Measurements from ENCODE around the gene MAG.

Gene MAG, protein sequence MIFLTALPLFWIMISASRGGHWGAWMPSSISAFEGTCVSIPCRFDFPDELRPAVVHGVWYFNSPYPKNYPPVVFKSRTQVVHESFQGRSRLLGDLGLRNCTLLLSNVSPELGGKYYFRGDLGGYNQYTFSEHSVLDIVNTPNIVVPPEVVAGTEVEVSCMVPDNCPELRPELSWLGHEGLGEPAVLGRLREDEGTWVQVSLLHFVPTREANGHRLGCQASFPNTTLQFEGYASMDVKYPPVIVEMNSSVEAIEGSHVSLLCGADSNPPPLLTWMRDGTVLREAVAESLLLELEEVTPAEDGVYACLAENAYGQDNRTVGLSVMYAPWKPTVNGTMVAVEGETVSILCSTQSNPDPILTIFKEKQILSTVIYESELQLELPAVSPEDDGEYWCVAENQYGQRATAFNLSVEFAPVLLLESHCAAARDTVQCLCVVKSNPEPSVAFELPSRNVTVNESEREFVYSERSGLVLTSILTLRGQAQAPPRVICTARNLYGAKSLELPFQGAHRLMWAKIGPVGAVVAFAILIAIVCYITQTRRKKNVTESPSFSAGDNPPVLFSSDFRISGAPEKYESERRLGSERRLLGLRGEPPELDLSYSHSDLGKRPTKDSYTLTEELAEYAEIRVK

DNA sequence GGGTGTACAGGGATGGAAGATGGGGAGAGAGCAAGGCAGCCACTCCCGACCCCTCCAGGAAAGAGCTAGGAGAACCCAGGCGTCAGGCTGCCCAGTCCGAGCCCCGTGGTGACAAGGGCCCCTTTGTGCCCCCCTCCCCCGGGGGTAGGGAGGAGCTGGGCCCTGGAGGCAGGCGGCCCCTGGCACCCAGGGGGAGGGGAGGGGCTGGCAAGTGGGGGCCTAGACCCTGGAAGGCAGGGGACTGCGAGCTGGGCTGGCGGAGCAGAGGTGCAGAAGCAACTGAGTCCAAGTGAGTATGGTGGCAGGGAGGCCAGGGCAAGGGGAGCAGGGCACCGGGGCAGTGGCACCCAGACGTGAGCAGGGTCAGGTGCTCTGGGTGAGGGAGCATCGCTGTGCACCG, at the start of gene MAG:
Gene MAG (plus strand): TSS at position 246 of the 400 bp plus-strand sequence. CDS start 3,248 bp downstream, outside the sequence.
- no peak for DNase-seq

DNA sequence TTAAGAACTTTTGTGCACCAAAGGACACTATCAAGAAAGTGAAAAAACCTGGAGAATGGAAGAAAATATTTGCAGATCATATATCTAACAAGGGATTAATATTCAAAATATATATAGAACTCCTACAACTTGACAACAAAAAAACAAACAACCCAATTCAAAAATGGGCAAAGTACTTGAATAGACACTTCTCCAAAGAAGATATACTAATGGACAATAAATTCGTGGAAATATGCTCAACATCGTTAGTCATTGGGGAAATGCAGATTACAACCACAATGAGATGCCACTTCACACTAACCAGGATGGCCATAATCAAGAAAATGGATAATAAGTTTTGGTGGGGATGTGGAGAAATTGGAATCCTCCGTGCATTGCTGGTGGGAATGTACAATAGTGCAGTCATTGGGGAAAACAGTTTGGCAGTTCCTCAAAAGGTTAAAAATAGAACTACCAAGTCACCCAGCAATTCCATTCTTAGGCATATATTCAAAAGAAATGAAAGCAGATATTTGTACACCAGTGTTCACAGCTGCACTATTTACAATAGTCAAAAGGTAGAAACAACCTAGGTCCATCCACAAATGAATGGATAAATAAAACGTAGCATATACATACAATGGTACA, 45.4 kb upstream of the MAG start:
- no peak for DNase-seq

DNA sequence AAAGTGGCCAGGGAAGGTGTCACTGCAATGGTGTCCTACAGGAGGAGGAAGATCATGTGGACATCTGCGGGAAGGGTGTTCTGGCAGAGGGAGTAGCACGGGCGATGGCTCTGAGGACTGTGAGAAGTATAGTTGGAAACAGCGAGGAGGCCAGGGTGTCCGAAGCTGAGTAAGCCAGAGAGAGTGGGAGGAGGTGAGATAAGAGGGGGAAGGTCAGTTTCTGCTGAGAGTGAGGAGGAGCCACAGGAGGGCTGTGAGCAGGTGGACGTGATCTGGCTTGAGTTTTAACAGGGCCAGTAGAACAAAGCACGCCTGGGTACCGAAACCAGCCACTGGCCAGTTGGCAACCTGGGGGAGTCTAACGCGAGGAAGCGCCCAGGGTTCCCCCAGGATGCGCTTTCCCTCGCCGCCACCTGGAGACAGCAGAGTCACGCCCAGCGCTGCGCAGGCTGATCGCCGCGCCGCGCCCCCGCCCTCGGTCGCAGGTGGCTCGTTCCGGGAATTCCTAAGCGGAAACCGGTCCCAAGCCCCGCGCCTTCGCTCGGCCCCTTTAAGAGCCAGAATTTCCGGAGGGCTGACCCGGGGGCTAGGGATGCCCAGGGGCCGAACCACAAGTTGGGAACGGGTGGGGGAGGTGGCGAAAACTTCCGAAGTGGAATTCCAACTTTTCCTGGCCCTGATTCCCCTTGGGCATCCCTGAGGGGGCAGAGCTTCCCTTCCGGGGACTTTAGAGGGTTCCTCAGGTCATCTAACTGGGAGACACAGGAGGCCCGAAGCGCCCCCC, 44.2 kb upstream of the MAG start:
- no peak for DNase-seq

DNA sequence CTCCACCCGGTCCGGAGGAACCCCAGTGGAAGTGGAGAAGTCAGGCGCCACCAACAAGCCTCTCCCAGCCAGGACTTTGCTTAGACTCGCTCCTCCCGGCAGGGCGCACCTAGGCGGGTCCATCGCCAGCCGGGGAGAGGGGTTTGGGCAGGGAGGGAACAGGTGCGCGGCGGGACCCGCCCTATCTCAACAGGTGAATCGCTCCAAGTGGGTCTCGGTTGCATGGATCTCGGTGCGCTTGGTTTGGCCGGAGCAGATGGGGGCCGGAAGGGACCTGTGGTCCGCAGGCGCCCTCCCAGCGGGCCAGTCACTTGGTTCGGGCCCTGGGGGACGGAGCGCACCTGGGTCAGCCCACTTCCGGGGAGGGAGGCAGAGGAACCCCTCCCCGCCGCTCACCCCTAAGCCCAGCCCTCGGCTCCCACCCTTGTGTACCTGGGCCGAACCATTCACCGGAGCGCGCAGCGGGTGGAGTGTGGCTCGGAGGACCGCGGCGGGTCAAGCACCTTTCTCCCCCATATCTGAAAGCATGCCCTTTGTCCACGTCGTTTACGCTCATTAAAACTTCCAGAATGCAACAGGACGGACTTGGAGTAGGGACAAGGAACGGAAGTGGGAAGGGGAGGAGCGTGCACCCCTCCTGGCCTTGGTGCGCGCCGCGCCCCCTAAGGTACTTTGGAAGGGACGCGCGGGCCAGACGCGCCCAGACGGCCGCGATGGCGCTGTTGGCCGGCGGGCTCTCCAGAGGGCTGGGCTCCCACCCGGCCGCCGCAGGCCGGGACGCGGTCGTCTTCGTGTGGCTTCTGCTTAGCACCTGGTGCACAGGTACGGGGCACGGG, 43.4 kb upstream of the MAG start, which contains the start of gene LSR:
Gene LSR (plus strand): TSS at position 693 of the 836 bp plus-strand sequence. CDS start 21 bp downstream, at position 714.
- no peak for DNase-seq

DNA sequence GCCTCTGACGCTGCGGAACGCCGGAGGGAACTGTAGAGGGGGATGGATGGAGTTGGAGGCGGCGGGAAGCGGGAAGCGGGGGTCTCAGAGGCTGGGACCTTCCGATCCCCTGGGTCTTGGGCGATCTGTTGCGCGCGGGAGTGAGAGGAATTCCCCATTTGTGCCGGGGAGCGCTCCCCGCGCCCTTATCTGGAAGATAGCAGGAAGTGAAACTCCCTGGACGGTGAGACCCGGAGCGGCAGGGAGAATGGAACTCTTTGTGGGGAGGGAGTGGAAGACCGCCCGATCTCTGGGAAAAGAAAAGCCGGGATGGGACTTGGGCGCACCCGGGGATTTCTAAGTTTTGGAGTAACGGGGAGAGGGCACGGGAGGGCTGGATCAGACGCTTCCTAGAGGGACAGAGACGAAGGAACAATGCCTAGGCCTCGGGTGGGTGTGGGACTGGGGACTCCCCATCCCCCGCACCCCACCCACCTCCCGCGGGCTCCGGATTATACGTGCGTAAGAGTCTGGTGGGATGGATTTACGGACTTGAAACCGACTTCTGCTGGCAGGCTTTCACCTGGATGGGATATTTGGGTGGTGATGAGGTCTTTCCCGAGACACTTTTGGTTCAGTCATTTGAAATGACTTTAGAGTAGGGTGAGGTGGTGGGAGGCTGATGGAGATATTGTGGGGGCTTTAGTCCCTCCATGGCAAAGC, 42.7 kb upstream of the MAG start:
- no peak for DNase-seq

DNA sequence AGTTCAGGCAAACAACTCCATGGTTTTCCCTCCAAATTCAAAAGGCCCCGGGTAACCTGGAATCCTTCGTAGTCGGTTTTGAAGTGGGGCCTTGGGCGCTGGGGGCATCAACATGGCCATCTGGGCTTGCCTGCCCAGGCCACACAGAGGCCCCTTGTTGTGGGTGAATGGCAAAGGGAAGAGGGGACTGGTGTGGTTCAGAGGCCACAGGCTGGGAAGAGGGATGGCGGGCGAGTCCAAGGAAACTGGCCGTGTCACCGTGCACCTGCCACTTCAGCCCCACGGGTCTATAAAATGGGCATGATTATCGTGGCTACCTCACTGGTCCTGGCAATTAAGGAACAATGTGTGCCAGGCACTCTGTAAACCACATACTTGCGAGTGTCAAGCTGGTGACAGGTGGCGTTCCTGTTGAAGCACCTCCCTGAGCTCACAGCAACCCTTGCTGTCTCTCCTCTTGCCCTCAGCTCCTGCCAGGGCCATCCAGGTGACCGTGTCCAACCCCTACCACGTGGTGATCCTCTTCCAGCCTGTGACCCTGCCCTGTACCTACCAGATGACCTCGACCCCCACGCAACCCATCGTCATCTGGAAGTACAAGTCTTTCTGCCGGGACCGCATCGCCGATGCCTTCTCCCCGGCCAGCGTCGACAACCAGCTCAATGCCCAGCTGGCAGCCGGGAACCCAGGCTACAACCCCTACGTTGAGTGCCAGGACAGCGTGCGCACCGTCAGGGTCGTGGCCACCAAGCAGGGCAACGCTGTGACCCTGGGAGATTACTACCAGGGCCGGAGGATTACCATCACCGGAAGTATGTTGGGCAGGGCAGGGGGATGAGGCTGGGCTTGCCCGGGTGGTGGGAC, 41.9 kb upstream of the MAG start:
- no peak for DNase-seq

DNA sequence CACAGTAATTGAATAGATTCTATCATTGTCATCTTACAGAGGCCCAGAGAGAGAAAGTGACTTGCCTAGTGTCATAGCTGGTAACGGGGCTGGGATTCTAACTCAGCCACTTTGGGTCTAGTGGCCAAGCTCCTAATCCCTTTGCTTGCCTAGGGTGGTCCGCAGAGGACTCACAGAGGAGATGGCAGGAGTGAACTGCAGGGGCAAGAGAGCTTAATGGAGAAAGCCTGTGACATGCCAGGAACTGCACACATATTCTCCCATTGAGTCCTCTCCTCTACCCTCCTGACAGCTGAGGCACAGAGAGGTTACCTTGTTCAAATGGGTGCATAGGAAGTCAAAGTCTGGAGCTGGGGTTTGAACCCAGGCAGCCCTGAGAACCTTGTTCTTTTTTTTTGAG, 40.5 kb upstream of the MAG start:
- DNase-seq = no peak

DNA sequence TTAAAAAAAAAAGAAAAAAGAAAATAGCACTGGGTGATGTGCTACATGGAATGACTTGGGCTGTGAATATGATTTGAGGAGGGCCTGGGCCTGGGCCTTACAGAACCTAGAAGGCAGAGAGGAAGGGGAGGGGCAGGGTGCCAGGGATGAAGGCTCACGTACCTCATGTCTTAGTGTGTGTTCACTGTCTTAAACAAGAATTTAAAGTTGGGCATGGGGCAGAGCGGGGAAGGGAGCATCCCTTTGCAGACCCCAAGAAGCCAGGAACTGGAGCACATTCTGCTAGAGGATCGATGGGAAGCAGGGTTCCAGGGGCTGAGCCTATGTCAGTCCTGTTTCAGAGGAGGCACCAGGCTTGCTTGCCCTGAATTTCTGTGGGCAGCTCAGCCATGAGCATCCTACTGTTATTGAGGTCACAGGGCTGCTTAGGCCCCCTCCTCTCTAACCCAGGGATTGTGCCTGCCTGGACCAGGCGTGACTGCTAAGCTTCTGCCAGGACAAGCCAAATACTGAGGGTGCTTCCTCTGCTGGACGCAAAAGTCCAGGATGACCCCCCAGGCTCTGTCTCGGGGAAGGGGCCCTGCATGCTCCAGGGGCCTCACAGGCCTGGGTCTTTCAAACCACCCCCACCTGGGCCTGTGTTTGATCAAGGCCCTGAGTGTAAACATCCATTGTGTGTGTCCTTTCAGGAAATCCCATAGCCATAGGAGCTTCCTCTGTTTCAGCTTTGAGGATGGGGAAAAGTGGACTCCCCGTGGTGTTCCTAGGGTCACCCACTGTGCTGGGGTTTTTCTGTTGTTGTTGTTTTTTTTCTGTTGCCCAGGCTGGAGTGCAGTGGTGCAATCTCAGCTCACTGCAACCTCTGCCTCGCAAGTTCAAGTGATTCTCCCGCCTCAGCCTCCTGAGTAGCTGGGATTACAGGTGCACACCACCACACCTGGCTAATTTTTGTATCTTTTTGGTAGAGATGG, 38.4 kb upstream of the MAG start:
- no peak for DNase-seq

DNA sequence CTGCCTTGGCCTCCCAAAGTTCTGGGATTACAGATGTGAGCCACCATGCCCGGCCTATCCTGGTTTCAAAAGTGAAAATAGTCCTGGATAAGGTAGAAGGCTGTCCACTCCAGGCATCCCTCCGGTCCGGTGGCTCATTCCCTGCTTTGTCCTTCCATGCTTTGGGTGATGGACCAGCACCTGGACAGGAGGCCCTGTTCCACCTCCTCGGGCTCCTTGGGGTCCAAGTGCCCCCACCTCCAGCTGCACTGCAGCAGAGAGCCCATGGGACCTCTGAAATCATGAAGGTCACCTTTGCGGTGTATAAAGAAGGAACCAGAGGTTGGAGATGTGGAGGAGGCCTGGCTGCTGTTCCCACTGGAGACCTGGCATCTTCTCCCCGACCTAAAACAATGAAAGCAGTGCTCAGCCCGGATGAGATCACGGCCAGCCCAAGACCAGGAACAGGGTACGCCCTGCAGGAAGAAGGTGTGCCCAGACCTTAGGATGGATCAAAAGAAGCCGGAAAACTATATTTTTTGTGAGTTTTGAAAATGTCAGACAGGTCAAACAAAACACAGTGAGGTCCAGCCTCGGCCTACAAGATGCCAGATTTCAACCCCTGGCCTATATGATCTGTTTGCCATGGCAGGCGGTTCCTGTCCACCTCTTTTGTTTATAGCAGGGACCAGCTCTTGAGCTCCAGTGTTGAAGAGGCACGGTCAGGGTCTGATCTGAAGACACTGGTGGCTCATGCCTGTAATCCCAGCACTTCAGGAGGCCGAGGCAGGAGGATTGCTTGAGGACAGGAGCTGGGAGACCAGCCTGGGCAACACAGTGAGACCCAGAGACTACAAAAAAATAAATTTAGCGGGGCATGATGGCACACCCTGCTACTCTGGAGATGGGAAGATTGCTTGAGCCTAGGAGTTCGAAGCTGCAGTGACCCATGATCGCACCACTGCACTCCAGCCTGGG, 37.3 kb upstream of the MAG start:
- no peak for DNase-seq

DNA sequence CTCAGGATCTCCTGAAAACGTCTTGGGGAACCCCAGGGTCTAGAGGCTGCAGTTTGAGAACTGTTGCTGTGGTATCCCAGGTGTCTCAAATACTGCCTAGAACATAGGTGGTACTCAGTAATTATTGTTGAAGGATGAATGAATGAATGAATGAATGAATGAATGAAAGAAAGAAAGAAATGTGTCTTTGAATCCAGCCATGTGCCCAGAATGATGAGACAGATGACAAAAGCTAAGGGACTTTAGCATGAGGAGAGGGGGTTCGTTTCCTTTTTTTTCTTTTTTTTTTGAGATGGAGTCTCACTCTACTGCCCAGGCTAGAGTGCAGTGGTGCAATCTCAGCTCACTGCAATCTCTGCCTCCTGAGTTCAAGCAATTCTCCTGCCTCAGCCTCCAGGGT, 35.4 kb upstream of the MAG start:
- DNase-seq = no peak

DNA sequence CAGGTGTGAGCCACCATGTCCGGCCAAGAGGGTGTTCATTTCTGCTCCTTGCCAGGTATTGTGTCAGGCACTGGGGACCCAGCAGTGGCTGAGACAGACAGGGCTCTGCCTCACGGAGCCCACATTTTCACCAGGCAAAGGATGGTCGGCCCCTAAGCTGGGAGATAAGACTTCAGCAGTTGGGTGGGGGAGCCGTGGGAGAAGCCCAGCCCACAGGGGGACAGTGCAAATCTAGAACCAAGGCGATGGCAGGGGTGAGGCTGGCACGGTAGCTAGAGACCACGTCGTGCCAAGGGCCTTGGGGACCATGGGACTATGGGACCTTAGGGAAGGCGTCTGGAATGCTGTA, 34.9 kb upstream of the MAG start:
- no peak for DNase-seq

DNA sequence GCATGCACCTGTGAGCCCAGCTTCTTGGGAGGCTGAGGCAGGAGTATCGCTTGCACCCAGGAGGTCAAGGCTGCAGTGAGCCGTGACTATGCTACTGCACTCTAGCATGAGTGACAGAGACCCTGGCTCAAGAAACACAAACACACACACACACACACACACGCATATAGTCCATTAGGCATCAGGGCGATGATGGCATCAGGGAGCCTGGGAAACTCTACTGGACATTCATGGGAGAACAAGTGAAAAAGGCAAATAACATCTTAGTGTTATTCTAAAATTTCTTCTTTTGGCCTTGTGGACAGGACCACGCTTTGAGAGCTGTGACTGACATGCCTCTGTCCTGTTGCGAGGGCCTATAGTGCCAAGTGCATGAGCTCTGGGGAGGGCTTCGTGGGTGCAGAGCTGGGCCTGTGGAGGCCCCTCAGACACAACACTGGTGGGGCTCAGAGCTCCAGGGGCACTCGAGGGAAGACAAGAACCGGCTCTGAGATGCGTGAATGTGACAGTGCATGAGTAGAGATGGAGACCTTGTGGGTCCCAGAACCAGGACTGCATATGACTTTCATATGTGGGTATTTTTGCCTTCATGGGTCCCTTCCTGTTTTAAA, 31.2 kb upstream of the MAG start:
- no peak for DNase-seq

DNA sequence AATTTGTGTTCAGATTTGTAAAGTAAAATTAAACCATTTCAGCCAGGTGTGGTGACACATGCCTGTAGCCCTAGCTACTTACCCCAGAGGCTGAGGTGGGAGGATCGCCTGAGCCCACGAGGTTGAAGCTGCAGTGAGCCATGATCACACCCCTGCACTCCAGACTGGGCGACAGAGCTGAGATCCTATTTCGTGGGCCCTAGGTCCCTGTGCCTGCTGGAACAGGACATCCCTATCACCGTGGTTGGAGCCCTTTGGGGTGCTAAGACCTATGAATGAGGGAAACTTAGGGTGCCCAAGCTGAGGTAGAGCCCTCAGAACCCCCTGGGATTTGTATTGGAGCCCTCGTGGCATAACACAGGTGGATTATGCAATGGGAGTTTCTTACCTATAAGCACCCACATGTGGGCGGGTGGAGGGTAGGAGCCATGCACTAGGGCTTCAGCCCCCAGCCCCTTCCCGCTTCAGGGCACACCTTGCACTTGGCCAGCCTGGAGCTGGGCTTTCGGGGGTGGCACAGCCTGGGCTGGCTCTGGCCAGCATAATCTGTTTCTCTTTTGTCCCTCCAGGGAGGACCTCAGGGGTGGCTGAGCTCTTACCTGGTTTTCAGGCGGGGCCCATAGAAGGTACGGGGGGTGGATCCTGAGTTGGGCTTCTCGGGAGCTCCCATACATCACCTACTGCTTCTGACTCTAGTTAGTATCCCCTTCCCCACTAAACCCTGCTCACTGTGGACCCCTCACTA, 30.4 kb upstream of the MAG start:
- no peak for DNase-seq

DNA sequence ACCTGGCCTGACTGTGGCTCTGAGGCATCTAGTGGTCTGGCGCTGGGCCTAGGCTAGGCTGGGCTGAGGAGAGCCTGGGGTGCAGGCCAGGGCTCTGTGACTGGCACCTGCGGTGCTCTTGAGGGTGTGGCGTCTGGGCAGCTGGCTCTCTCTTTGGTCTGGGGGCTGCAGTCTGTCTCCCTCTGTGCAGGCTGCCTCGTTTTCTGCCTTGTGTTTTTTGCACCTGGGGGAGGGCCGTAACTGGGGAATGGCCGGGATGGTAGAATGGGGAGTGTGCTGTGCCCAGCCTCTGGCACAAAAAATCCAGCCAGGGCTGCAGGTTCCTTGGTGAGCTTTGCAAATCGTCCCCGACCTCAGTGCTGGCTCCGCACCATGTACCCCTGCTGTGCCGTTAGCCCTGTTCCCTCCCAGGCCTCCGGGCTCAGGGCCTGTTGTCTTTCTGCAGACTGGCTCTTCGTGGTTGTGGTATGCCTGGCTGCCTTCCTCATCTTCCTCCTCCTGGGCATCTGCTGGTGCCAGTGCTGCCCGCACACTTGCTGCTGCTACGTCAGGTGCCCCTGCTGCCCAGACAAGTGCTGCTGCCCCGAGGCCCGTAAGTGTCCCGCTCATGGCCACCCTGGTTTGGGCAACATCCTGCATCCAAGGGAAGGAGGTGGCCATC, 29.7 kb upstream of the MAG start:
- DNase-seq = no peak

DNA sequence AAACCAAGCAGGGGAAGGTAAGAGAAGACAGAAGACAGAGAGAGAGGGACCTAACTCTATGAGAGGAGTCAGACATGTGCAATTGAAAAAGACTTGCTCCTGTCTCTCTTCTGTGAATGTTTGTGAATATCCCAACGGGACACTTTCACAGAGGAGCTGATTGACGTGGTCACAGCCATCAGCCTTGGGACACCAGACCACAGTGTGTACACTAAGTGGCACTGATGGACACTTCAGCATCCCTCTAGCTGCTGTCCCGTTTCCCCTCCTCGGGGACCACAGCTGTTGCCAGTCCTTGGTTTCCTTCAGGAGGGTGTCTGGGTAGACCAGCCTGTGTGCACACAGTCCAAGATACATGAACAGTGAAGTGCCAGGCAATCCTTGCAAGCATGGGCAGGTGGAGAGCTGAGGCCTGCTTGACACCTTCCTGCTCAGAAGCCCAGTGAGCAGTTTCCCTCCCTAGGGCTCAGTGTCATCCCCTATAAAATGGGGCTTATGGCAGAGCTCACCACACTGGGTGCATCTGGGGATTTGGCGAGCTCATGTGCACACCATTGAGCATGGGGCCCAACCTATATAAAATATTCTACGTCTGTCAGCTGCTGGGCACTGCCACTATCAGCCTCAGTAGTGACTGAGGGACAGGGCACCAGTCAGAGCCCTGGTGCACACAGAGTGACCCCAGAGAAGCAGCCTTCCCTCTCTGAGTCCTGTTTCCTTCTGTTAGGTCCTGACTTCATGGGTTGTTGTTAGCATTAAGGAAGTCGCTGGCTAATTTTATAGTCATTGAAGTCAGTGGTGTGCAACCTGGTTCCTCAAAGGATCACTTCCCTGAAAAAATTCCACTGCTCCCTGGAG, 27.5 kb upstream of the MAG start:
- DNase-seq = peak in 1 of 2 donors; percentile 32

Measured in bone marrow (tissue), 2 donors.